Heart right ventricle (tissue), 16 donors: ENCODE data around the gene SCRN3. TPM values are rescaled to one million over a fixed set of nuclear protein-coding genes. Genes with fewer than 3 reads are reported as not detected.

Source experiments
- ATAC-seq, 8 donors: fragments of 200-7000 bp; cut with Tn5 transposase; one replicate each; pipeline ENCODE4 v1.9.1; 2020; ENCODE audit warnings: mild to moderate bottlenecking in 8 of 8, moderate library complexity in 8 of 8, moderate number of reproducible peaks in 1 of 8
- DNase-seq, 2 donors: peaks; one replicate each; pipeline ENCODE4 v3.0.0-alpha.2; 2020
- H3K27ac ChIP-seq, 10 donors: fragments of 200-600 bp; sonication (generic) in 2 of 10; one replicate each; pipeline versions ENCODE4 v1.5.0 to v1.8.0; 2020 to 2022; ENCODE audit warnings: mild to moderate bottlenecking in 3 of 10
- H3K27me3 ChIP-seq, 7 donors: fragments of 200-600 bp; one replicate each; pipeline ENCODE4 v1.8.0; 2021 to 2022; ENCODE audit warnings: mild to moderate bottlenecking in 2 of 7
- H3K36me3 ChIP-seq, 9 donors: fragments of 200-600 bp; sonication (generic) in 1 of 9; one replicate each; pipeline versions ENCODE4 v1.5.0 to v1.8.0; 2020 to 2022; ENCODE audit warnings: mild to moderate bottlenecking in 2 of 9
- H3K4me1 ChIP-seq, 9 donors: fragments of 200-600 bp; sonication (generic) in 1 of 9; one replicate each; pipeline versions ENCODE4 v1.5.0 to v1.8.0; 2020 to 2022; ENCODE audit warnings: mild to moderate bottlenecking in 4 of 9
- H3K4me3 ChIP-seq, 10 donors: fragments of 200-600 bp; sonication (generic) in 2 of 10; one replicate each; pipeline versions ENCODE4 v1.5.0 to v1.8.0; 2020 to 2022; ENCODE audit warnings: mild to moderate bottlenecking in 7 of 10, moderate library complexity in 2 of 10
- H3K9me3 ChIP-seq, 11 donors: fragments of 200-600 bp in 10 of 11; sonication (generic) in 2 of 11; one replicate each; pipeline versions ENCODE4 v1.5.0 to v1.8.0; 2013 to 2022; ENCODE audit warnings: mild to moderate bottlenecking in 2 of 11, control low read depth in 1 of 11, moderate library complexity in 1 of 11
- CTCF ChIP-seq, 9 donors: fragments of 200-600 bp; sonication (generic) in 2 of 9; IDR thresholded peaks; one replicate each; pipeline versions ENCODE4 v1.5.0 to v1.8.0; 2021 to 2022; ENCODE audit warnings: antibody characterized with exemption in 9 of 9, mild to moderate bottlenecking in 5 of 9, moderate library complexity in 1 of 9
- WGBS, 2 donors: extraction: QIAGEN DNeasy Blood & Tissue Kit; methylation state at CpG; one replicate each; pipeline ENCODE4 v1.1.7; 2013; ENCODE audit warnings: inconsistent platforms in 1 of 2; 5-methylcytosine and 5-hydroxymethylcytosine counted together
- intact Hi-C, 10 donors: fragments of 100-400 bp; cut with DNase I; formaldehyde crosslinking; loops; one replicate each; pipeline versions ENCODE4 v1.11.1 to v1.14.2; 2022
- polyA plus RNA-seq, 2 donors: library from polyadenylated mRNA; stranded (reverse); fragments of 200-250 nt; gene quantifications; one replicate each; pipeline ENCODE4 v1.2.3, GENCODE V29; 2013
- total RNA-seq, 10 donors: library from RNA; stranded (reverse); fragmentation: NEBNext Ultra II Directional in 3 of 10; extraction: Animal tissue kit (Norgen Biotek cat#: 25700) in 3 of 10; gene quantifications; one replicate each; pipeline versions ENCODE4 v1.2.1 to v1.2.4, GENCODE V29; 2021 to 2023
- donor health status: Arrhythmogenic right ventricular cardiomyopathy.
- donor health status: ischemic (EF 13 %, LVEDD 7.1; RV severe dilation, severe dysfunction).
- donor health status: healthy with polysubstance abuse.
- donor health status: DM: no; HTN: yes; CAD: no.
- donor health status: DM: no; HTN: no; CAD: no.
- donor health status: ischemic (EF 25% LVEDD 6.9; RV normal size, moderate dysfunction).
- donor health status: ischemic (EF 25% LVEDD 5.7; RV mildly dilated, moderate dysfunction).
- donor health status: healthy.
- donor health status: DM: yes; HTN: yes; CAD: no.
- donor health status: Ischemic cardiomyopathy.
- donor health status: ischemic (EF 35%, LVEDD 5.7; RV mildly dilated, moderate dysfunction).
- donor health status: nonischemic (EF 11% LVEDD 7.7; RV severe dilation, severe dysfunction).
- donor health status: DM: yes; HTN: yes; CAD: no.
- donor health status: PGD.
- donor health status: ischemic (EF 29% LVEDD 5.4; RV normal size, mild dysfunction).
- donor health status: nonischemic (EF 23%, LVEDD 6.1; RV moderate dilation, normal function).

The SCRN3 gene
- total and polyA plus RNA-seq, 12 donors: 10.3 to 57.0 (median 43.4) TPM

- no peak overlapping the region for H3K27ac ChIP-seq
- intact Hi-C loops: no loop called here
- 76 to 98% methylated on average over 2 of the region's 2 CpGs for WGBS, 2 donors
- no peaks in the 10 kb centered on the region for H3K9me3 ChIP-seq
- no peaks in the 10 kb centered on the region for H3K4me1 ChIP-seq
- no peak overlapping the region for H3K4me3 ChIP-seq
- no peaks in the 10 kb centered on the region for H3K27me3 ChIP-seq
- no peak for TF ChIP-seq CTCF (IDR thresholded peaks at IDR 0.05)
- H3K36me3 ChIP-seq: peaks cover 0 to 63% (median 21%) of the 10 kb centered on the region in 9 donors
- DNase-seq (no peak), ATAC-seq (no peak)
Measured at GRCh38 chr2:174430066-174430465, 34.5 kb downstream of the SCRN3 start.

GRCh38 chr2:174431902-174432301 lies 36.4 kb downstream of the SCRN3 start:
- no peak for TF ChIP-seq CTCF (IDR thresholded peaks at IDR 0.05)
- Histone ChIP-seq H3K9me3 (no peaks in the 10 kb centered on the region), H3K4me3 (no peak overlapping the region), H3K4me1 (no peaks in the 10 kb centered on the region), H3K36me3 (peaks cover 0 to 78% (median 16%) of the 10 kb centered on the region in 9 donors), H3K27ac (no peak overlapping the region), H3K27me3 (no peaks in the 10 kb centered on the region)
- no peak for DNase-seq
- WGBS, 2 donors: 100% methylated on average over 1 of the region's 1 CpG
- no peak for ATAC-seq
- intact Hi-C loops: no loop called here

- TF ChIP-seq CTCF (IDR thresholded peaks at IDR 0.05): no peak
- no peak overlapping the region for H3K27ac ChIP-seq
- ATAC-seq (no peak), DNase-seq (no peak)
- peaks cover 0 to 8% (median 0%) of the 10 kb centered on the region in 9 donors for H3K4me1 ChIP-seq
- H3K9me3 ChIP-seq: no peaks in the 10 kb centered on the region
- H3K36me3 ChIP-seq: peaks cover 0 to 69% (median 6%) of the 10 kb centered on the region in 9 donors
- H3K27me3 ChIP-seq: no peaks in the 10 kb centered on the region
- intact Hi-C loops: no loop called here
- H3K4me3 ChIP-seq: no peak overlapping the region
Measured at GRCh38 chr2:174436351-174436750, 40.8 kb downstream of the SCRN3 start.

DNA sequence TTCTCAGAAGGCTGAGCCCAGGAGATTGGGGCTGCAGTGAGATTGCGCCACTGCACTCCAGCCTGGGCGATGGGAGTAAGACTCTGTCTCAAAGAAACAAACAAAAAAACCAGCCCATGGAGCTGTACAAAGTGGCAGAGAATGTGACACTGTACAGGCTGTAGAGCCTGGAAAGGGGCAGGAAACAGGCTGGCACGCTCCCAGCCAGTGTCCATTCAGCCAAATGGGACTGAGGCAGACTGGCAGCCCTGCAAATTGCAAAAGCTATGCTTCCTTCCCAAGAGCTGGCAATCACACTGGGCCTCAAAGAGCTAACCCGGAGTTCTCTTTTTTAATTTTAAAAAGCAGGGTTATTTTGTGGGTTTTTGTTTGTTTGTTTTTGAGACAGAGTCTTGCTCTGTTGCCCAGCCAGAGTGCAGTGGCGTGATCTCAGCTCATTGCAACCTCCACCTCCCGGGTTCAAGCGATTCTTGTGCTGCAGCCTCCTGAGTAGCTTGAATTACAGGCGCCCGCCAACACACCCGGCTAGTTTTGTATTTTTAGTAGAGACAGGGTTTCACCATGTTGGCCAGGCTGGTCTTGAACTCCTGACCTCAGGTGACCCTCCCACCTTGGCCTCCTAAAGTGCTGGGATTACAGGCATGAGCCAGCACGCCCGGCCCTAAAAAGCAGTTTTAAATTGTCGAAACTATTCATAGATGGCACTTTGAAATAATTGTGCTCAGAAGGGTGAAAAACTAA lies 42.8 kb downstream of the SCRN3 start:
- no peak for TF ChIP-seq CTCF (IDR thresholded peaks at IDR 0.05)
- intact Hi-C loops: no loop called here
- DNase-seq (peak; percentile 52 to 73), ATAC-seq (peak; percentile 61 to 96 (median 82))
- WGBS, 2 donors: 76 to 77% methylated on average over 13 of the region's 13 CpGs
- H3K36me3 ChIP-seq: peaks cover 0 to 71% (median 0%) of the 10 kb centered on the region in 9 donors
- no peaks in the 10 kb centered on the region for H3K27me3 ChIP-seq
- peak overlapping the region in 2 of 10 donors; percentile 1 to 3 for H3K27ac ChIP-seq
- H3K9me3 ChIP-seq: no peaks in the 10 kb centered on the region
- H3K4me3 ChIP-seq: no peak overlapping the region
- peaks cover 0 to 8% (median 0%) of the 10 kb centered on the region in 9 donors for H3K4me1 ChIP-seq
